Lung (tissue), 12 donors: ENCODE data around the gene GGA1. TPM values are rescaled to one million over a fixed set of nuclear protein-coding genes. Genes with fewer than 3 reads are reported as not detected.

Experiments
- ATAC-seq: fragments of 200-7000 bp; cut with Tn5 transposase; one replicate; pipeline ENCODE4 v1.9.1; 2020; ENCODE audit warnings: moderate number of reproducible peaks; ENCODE audit not compliant: insufficient read depth, low FRiP score
- DNase-seq, 3 donors: peaks; one replicate each; pipeline ENCODE4 v3.0.0-alpha.2; 2013 to 2017
- H3K27ac ChIP-seq, 2 donors: one replicate each; pipeline ENCODE4 v1.5.1; 2013; ENCODE audit warnings: mild to moderate bottlenecking in 2 of 2, moderate library complexity in 2 of 2, control low read depth in 1 of 2, inconsistent platforms in 1 of 2, low read depth in 1 of 2, low read length in 1 of 2
- H3K27me3 ChIP-seq, 3 donors: one replicate each; pipeline ENCODE4 v1.5.1; 2013; ENCODE audit warnings: low read length in 2 of 3; ENCODE audit not compliant: control insufficient read depth in 3 of 3, insufficient read depth in 3 of 3
- H3K36me3 ChIP-seq, 4 donors: one replicate each; pipeline ENCODE4 v1.5.1; 2013; ENCODE audit warnings: low read length in 4 of 4, mild to moderate bottlenecking in 1 of 4, moderate library complexity in 1 of 4; ENCODE audit not compliant: control insufficient read depth in 4 of 4, insufficient read depth in 4 of 4
- H3K4me1 ChIP-seq, 5 donors: one replicate each; pipeline ENCODE4 v1.5.1; 2013; ENCODE audit warnings: low read length in 5 of 5, mild to moderate bottlenecking in 2 of 5, moderate library complexity in 1 of 5; ENCODE audit not compliant: control insufficient read depth in 5 of 5, insufficient read depth in 5 of 5
- H3K4me3 ChIP-seq: one replicate; pipeline ENCODE4 v1.5.1; 2013; ENCODE audit warnings: mild to moderate bottlenecking, control low read depth, moderate library complexity
- H3K9ac ChIP-seq, 2 donors: one replicate each; pipeline ENCODE4 v1.5.1; 2013; ENCODE audit warnings: low read length in 2 of 2, control low read depth in 1 of 2; ENCODE audit not compliant: insufficient read depth in 1 of 2
- H3K9me3 ChIP-seq, 4 donors: one replicate each; pipeline ENCODE4 v1.5.1; 2013; ENCODE audit warnings: low read length in 3 of 4, mild to moderate bottlenecking in 1 of 4, moderate library complexity in 1 of 4; ENCODE audit not compliant: control insufficient read depth in 4 of 4, insufficient read depth in 3 of 4
- WGBS, 2 donors: extraction: QIAGEN DNeasy Blood & Tissue Kit; methylation state at CpG; one replicate each; pipeline ENCODE4 v1.1.7; 2013; 5-methylcytosine and 5-hydroxymethylcytosine counted together
- polyA plus RNA-seq, 2 donors: library from polyadenylated mRNA; stranded (reverse); fragments of 200-250 nt; gene quantifications; one replicate each; pipeline ENCODE4 v1.2.1, GENCODE V29; 2013
- total RNA-seq, 2 donors: library from RNA; depleted of rRNA in 1 of 2; stranded (reverse); fragments of >200 nt in 1 of 2; gene quantifications; one replicate each; pipeline ENCODE4 v1.2.1, GENCODE V29; 2014 to 2021
- TF ChIP-seq, protein P1 (sequence below): IDR thresholded peaks from 2 replicates; pipeline ENCODE4 v1.5.1; 2012; ENCODE audit warnings: mild to moderate bottlenecking; ENCODE audit errors: control extremely low read depth, extremely low read depth
- donor health status: control.
- donor health status: control.
- donor health status: Bipolar disorder and iron deficiency.
- donor health status: healthy.
- donor health status: DM: yes; HTN: yes; CAD: no.

Gene GGA1
- total and polyA plus RNA-seq, 4 donors = 51.5 to 72.4 (median 57.5) TPM

DNA sequence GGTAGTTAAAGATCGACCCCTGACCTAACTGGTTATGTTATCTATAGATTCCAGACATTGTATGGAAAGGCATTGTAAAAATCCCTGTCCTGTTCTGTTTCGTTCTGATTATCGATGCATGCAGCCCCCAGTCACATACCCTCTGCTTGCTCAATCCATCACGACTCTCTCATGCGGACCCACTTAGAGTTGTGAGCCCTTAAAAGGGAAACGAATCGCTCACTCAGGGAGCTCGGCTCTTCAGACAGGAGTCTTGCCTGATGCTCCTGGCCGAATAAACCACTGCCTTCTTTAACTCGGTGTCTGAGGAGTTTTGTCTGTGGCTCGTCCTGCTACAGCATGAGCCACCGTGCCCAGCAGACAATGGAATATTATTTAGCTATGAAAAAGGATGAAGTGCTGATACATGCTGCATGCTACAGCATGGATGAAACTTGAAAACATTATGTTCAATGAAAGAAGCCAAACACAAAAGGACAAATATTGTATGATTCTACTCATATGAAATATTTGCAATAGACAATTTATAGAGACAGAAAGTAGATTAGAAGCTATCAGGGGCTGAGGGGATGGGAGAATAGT lies 16.7 kb upstream of the GGA1 start:
- Histone ChIP-seq H3K4me3 (no peak overlapping the region), H3K27me3 (no peaks in the 10 kb centered on the region), H3K9me3 (no peaks in the 10 kb centered on the region), H3K36me3 (no peaks in the 10 kb centered on the region), H3K9ac (no peak overlapping the region), H3K27ac (no peak overlapping the region), H3K4me1 (peaks cover 0 to 30% (median 6%) of the 10 kb centered on the region in 5 donors)
- TF ChIP-seq, protein P1, sequence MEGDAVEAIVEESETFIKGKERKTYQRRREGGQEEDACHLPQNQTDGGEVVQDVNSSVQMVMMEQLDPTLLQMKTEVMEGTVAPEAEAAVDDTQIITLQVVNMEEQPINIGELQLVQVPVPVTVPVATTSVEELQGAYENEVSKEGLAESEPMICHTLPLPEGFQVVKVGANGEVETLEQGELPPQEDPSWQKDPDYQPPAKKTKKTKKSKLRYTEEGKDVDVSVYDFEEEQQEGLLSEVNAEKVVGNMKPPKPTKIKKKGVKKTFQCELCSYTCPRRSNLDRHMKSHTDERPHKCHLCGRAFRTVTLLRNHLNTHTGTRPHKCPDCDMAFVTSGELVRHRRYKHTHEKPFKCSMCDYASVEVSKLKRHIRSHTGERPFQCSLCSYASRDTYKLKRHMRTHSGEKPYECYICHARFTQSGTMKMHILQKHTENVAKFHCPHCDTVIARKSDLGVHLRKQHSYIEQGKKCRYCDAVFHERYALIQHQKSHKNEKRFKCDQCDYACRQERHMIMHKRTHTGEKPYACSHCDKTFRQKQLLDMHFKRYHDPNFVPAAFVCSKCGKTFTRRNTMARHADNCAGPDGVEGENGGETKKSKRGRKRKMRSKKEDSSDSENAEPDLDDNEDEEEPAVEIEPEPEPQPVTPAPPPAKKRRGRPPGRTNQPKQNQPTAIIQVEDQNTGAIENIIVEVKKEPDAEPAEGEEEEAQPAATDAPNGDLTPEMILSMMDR = no peak
- DNase-seq (no peak), ATAC-seq (no peak)
- 82 to 85% methylated on average over 12 of the region's 12 CpGs for WGBS, 2 donors

DNA sequence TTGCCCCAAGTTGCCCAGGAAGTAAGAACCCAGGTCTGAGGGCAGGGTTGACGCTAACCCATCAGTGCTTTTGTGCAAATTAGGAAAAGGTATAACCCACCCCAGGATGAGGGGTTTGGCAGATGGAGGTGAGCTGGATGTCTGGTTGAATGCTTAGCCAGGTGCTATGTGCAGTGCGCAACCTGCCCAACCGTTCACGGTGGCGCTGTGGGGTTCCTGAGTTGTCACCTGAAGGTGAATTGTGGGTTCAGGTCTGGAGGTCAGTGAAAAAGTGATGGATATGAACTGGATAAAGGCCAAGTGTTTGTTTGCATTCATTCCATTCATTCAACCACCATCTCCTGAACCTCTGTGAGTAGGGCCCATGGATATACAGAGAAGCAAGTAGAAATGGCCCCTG lies 14.4 kb upstream of the GGA1 start:
- H3K27me3 ChIP-seq = no peaks in the 10 kb centered on the region
- TF ChIP-seq, protein P1 = no peak
- no peak overlapping the region for H3K9ac ChIP-seq
- no peak for ATAC-seq
- no peaks in the 10 kb centered on the region for H3K36me3 ChIP-seq
- DNase-seq = no peak
- no peak overlapping the region for H3K27ac ChIP-seq
- peaks cover 0 to 17% (median 1%) of the 10 kb centered on the region in 5 donors for H3K4me1 ChIP-seq
- no peak overlapping the region for H3K4me3 ChIP-seq
- H3K9me3 ChIP-seq = no peaks in the 10 kb centered on the region
- 94% methylated on average over 5 of the region's 5 CpGs for WGBS, 2 donors

DNA sequence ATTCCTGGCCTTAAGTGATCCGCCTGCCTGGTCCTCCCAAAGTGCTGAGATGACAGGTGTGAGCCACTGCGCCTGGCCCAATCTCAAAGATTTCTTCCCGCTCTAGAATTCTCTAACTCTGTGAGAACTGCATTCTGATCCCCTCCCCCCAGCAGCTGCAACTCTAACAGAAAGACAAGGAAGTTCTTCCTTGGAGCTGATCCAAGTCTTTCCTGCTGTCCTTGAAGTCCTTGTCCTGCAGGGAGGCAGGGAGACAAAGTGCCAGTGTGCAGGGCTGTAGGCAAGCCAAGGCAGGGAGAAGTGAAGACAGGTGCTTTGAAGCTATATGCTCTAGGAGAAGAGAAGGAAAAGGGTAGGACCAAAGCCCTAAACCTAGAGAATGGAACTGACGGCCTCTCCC lies 9.5 kb upstream of the GGA1 start:
- no peaks in the 10 kb centered on the region for H3K36me3 ChIP-seq
- DNase-seq (peak in 1 of 3 donors; percentile 53), ATAC-seq (no peak)
- H3K9me3 ChIP-seq = no peaks in the 10 kb centered on the region
- H3K4me3 ChIP-seq = no peak overlapping the region
- H3K9ac ChIP-seq = no peak overlapping the region
- H3K27me3 ChIP-seq = no peaks in the 10 kb centered on the region
- 60 to 70% methylated on average over 4 of the region's 4 CpGs for WGBS, 2 donors
- peaks cover 0 to 4% (median 0%) of the 10 kb centered on the region in 5 donors for H3K4me1 ChIP-seq
- H3K27ac ChIP-seq = no peak overlapping the region
- TF ChIP-seq, protein P1 = no peak

DNA sequence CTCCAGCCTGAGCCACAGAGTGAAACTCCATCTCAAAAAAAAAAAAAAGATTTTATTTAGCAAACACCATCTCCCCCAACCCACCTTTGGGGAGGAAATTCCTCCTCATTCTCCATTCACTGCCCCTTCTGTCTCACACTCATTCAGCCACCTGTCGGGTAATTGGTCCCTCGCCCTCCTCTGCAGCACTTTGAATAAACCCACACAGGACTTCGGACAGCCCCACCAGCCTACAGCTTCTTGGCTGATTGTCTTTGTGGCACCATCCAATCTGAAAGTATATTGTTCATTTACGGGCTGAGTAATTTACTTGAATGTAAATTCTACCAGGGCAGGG lies 7.5 kb upstream of the GGA1 start:
- no peaks in the 10 kb centered on the region for H3K36me3 ChIP-seq
- DNase-seq (no peak), ATAC-seq (no peak)
- 47 to 57% methylated on average over 4 of the region's 4 CpGs for WGBS, 2 donors
- H3K9me3 ChIP-seq = no peaks in the 10 kb centered on the region
- peaks cover 0 to 5% (median 0%) of the 10 kb centered on the region in 5 donors for H3K4me1 ChIP-seq
- H3K27me3 ChIP-seq = no peaks in the 10 kb centered on the region
- no peak overlapping the region for H3K4me3 ChIP-seq
- no peak overlapping the region for H3K9ac ChIP-seq
- peak overlapping the region in 1 of 2 donors; percentile 75 for H3K27ac ChIP-seq
- TF ChIP-seq, protein P1 = no peak
